Thyroid gland (tissue), 4 donors: ENCODE data around the gene ANKS1A.

Experiments
- CTCF ChIP-seq, 6 experiments: fragments of 200-600 bp in 3 of 6; fragments of 450-650 bp in 3 of 6; sonication (generic) in 3 of 6; IDR thresholded peaks; one replicate each; pipeline ENCODE4 v1.5.1; 2016 to 2019; ENCODE audit warnings: antibody characterized with exemption in 6 of 6, mild to moderate bottlenecking in 2 of 6, inconsistent platforms in 1 of 6, moderate library complexity in 1 of 6
- POLR2A ChIP-seq, 2 donors: fragments of 450-650 bp; IDR thresholded peaks; one replicate each; pipeline ENCODE4 v1.6.1; 2017; ENCODE audit warnings: antibody characterized with exemption in 2 of 2, mild to moderate bottlenecking in 2 of 2, moderate library complexity in 1 of 2

- TF ChIP-seq CTCF (IDR thresholded peaks at IDR 0.05) (no peak), POLR2A (IDR thresholded peaks at IDR 0.05) (no peak)
Measured at GRCh38 chr6:35051997-35052583, 163.0 kb downstream of the ANKS1A start.
